WTC11 (cell line): ENCODE results near the gene SLC43A3. TPM values are rescaled to one million over a fixed set of nuclear protein-coding genes. Genes with fewer than 3 reads are reported as not detected.

ENCODE experiments used
- ATAC-seq: fragments of 200-7000 bp; cut with Tn5 transposase; 2 replicates; pipeline ENCODE4 v1.10.0; 2021; ENCODE audit warnings: mild to moderate bottlenecking, moderate library complexity
- CTCF ChIA-PET: fragments of 300-600 bp; sonication (Branson Sonifier 250); formaldehyde crosslinking; loops from one replicate; lab custom pipeline; 2021; ENCODE audit warnings: antibody characterized with exemption; lab: Charles Lee
- POLR2A ChIA-PET: fragments of 350-600 bp; sonication (Branson Sonifier 250); formaldehyde crosslinking; loops from one replicate; lab custom pipeline; 2021; ENCODE audit warnings: antibody characterized with exemption; lab: Charles Lee
- DNase-seq: peaks from one replicate; pipeline ENCODE4 v3.0.0; 2021; ENCODE audit warnings: low spot score
- H3K27ac Mint-ChIP-seq: 2 replicates; pipeline ENCODE4 v1.8.0; 2021; ENCODE audit warnings: mixed read lengths
- H3K27me3 Mint-ChIP-seq: 2 replicates; pipeline ENCODE4 v1.8.0; 2021; ENCODE audit warnings: low read depth, mild to moderate bottlenecking, moderate library complexity, mixed read lengths
- H3K36me3 Mint-ChIP-seq: 2 replicates; pipeline ENCODE4 v1.8.0; 2021; ENCODE audit warnings: mixed read lengths
- H3K4me1 Mint-ChIP-seq: 2 replicates; pipeline ENCODE4 v1.8.0; 2022; ENCODE audit warnings: mixed read lengths
- H3K4me3 Mint-ChIP-seq: 2 replicates; pipeline ENCODE4 v1.8.0; 2021; ENCODE audit warnings: mild to moderate bottlenecking, moderate library complexity, mixed read lengths
- H3K9me3 Mint-ChIP-seq: 2 replicates; pipeline ENCODE4 v1.8.0; 2021; ENCODE audit warnings: mixed read lengths
- GABPB1 ChIP-seq: sonication (generic); formaldehyde crosslinking; IDR thresholded peaks from 2 replicates; pipeline ENCODE4 v1.8.1; 2023; ENCODE audit warnings: mild to moderate bottlenecking, missing genetic modification reagents
- HMGA2 ChIP-seq: fragments of 250-450 bp; sonication (Bioruptor Pico); IDR thresholded peaks from 2 replicates; pipeline ENCODE4 v1.4.0; 2021; ENCODE audit warnings: mild to moderate bottlenecking, moderate library complexity
- NR1H2 ChIP-seq: sonication (generic); formaldehyde crosslinking; IDR thresholded peaks from 2 replicates; pipeline ENCODE4 v1.9.0; 2021; ENCODE audit warnings: mild to moderate bottlenecking, moderate library complexity, missing genetic modification reagents
- STAT6 ChIP-seq: sonication (generic); formaldehyde crosslinking; conservative IDR thresholded peaks from 2 replicates; pipeline ENCODE4 v1.8.1; 2023; ENCODE audit warnings: mild to moderate bottlenecking, low read depth, missing genetic modification reagents, moderate library complexity
- ZMAT4 ChIP-seq: fragments of 250-450 bp; sonication (Bioruptor Pico); IDR thresholded peaks from 2 replicates; pipeline ENCODE4 v1.9.0; 2021; ENCODE audit warnings: mild to moderate bottlenecking
- ZNF121 ChIP-seq: sonication (generic); formaldehyde crosslinking; IDR thresholded peaks from 2 replicates; pipeline ENCODE4 v1.8.0; 2023; ENCODE audit warnings: missing genetic modification reagents
- ZNF416 ChIP-seq: fragments of 250-450 bp; sonication (Bioruptor Pico); IDR thresholded peaks from 2 replicates; pipeline ENCODE4 v1.9.0; 2021; ENCODE audit warnings: mild to moderate bottlenecking, inconsistent platforms
- ZNF423 ChIP-seq: fragments of 250-450 bp; sonication (Bioruptor Pico); IDR thresholded peaks from 2 replicates; pipeline ENCODE4 v2.1.2; 2022; ENCODE audit warnings: mild to moderate bottlenecking, moderate library complexity
- ZNF671 ChIP-seq: fragments of 250-450 bp; sonication (Bioruptor Pico); IDR thresholded peaks from 2 replicates; pipeline ENCODE4 v1.8.0; 2021; ENCODE audit warnings: mild to moderate bottlenecking
- total RNA-seq: library from RNA; stranded (reverse); gene quantifications from 3 replicates; pipeline ENCODE4 v1.2.3, GENCODE V29; 2021
- TF ChIP-seq, protein P1 (sequence below): sonication (generic); formaldehyde crosslinking; IDR thresholded peaks from 2 replicates; pipeline ENCODE4 v1.8.1; 2023; ENCODE audit warnings: mild to moderate bottlenecking, missing genetic modification reagents
- TF ChIP-seq, protein P2 (sequence below): sonication (generic); formaldehyde crosslinking; IDR thresholded peaks from 2 replicates; pipeline ENCODE4 v1.8.1; 2023; ENCODE audit warnings: mild to moderate bottlenecking, missing genetic modification reagents, moderate library complexity
- TF ChIP-seq, protein P3 (sequence below): fragments of 250-450 bp; sonication (Bioruptor Pico); IDR thresholded peaks from 2 replicates; pipeline ENCODE4 v1.9.0; 2021; ENCODE audit warnings: mild to moderate bottlenecking
- TF ChIP-seq, protein P4 (sequence below): sonication (generic); formaldehyde crosslinking; IDR thresholded peaks from 2 replicates; pipeline ENCODE4 v1.8.0; 2022; ENCODE audit warnings: mild to moderate bottlenecking, missing genetic modification reagents
- TF ChIP-seq, protein P5 (sequence below): fragments of 250-450 bp; sonication (Bioruptor Pico); IDR thresholded peaks from 2 replicates; pipeline ENCODE4 v2.1.2; 2022; ENCODE audit warnings: mild to moderate bottlenecking, moderate library complexity

SLC43A3 gene
- total RNA-seq, 1 experiment from 2014 or later: 22.6 TPM

DNA sequence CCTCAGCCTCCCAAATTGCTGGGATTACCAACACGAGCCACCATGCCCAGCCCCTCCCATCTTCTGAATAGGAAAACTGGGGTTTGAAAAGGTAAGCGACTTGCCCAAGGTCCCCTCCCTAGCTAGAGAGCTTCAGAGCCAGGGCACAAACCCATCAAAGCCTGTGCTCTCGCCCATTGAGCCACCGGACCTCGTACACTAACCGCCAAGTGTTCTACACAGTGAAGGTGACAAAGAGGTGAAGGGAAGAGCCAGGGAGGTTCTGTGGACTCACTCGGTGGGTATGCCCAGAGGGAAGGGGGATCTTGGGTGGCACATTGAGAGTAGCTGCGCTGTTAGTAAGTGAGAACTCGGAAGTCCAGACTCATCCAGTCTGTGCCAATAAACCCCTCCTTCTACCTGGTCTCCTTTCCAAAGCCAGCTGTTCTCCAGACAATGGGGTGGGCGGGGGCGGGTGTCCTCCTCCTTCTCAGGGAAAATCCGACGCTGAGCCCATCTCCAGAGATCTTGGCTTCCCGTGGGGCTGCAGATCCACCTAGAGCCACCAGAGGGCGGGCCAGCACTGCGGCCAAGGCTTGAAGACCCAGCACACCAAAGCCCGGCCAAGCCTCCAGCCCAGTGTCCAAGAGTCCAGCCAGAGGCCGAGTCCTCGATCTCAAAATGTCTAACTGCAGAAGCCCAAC lies 30.2 kb upstream of the SLC43A3 start (continued):
- TF ChIP-seq STAT6 (CRISPR knock-in tag) (no peak), ZNF671 (no peak)
- TF ChIP-seq, all 79 proteins: peak for 3

- DNase-seq (no peak), ATAC-seq (no peak)
- Mint-ChIP-seq H3K4me1 (peaks cover 9% of the 10 kb centered on the region), H3K9me3 (no peaks in the 10 kb centered on the region), H3K27ac (no peak overlapping the region), H3K4me3 (no peak overlapping the region), H3K36me3 (no peaks in the 10 kb centered on the region), H3K27me3 (peaks cover 51% of the 10 kb centered on the region)
- TF ChIP-seq, protein P1, sequence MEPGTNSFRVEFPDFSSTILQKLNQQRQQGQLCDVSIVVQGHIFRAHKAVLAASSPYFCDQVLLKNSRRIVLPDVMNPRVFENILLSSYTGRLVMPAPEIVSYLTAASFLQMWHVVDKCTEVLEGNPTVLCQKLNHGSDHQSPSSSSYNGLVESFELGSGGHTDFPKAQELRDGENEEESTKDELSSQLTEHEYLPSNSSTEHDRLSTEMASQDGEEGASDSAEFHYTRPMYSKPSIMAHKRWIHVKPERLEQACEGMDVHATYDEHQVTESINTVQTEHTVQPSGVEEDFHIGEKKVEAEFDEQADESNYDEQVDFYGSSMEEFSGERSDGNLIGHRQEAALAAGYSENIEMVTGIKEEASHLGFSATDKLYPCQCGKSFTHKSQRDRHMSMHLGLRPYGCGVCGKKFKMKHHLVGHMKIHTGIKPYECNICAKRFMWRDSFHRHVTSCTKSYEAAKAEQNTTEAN: no peak
- TF ChIP-seq, protein P2, sequence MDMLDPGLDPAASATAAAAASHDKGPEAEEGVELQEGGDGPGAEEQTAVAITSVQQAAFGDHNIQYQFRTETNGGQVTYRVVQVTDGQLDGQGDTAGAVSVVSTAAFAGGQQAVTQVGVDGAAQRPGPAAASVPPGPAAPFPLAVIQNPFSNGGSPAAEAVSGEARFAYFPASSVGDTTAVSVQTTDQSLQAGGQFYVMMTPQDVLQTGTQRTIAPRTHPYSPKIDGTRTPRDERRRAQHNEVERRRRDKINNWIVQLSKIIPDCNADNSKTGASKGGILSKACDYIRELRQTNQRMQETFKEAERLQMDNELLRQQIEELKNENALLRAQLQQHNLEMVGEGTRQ (CRISPR knock-in tag): no peak
- no peak for TF ChIP-seq GABPB1 (CRISPR knock-in tag)
- TF ChIP-seq, protein P3, sequence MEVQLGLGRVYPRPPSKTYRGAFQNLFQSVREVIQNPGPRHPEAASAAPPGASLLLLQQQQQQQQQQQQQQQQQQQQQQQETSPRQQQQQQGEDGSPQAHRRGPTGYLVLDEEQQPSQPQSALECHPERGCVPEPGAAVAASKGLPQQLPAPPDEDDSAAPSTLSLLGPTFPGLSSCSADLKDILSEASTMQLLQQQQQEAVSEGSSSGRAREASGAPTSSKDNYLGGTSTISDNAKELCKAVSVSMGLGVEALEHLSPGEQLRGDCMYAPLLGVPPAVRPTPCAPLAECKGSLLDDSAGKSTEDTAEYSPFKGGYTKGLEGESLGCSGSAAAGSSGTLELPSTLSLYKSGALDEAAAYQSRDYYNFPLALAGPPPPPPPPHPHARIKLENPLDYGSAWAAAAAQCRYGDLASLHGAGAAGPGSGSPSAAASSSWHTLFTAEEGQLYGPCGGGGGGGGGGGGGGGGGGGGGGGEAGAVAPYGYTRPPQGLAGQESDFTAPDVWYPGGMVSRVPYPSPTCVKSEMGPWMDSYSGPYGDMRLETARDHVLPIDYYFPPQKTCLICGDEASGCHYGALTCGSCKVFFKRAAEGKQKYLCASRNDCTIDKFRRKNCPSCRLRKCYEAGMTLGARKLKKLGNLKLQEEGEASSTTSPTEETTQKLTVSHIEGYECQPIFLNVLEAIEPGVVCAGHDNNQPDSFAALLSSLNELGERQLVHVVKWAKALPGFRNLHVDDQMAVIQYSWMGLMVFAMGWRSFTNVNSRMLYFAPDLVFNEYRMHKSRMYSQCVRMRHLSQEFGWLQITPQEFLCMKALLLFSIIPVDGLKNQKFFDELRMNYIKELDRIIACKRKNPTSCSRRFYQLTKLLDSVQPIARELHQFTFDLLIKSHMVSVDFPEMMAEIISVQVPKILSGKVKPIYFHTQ (CRISPR knock-in tag): no peak
- TF ChIP-seq ZNF416 (CRISPR knock-in tag): no peak
- TF ChIP-seq ZNF121 (CRISPR knock-in tag): no peak
- TF ChIP-seq HMGA2 (CRISPR knock-in tag): no peak
- TF ChIP-seq, protein P4, sequence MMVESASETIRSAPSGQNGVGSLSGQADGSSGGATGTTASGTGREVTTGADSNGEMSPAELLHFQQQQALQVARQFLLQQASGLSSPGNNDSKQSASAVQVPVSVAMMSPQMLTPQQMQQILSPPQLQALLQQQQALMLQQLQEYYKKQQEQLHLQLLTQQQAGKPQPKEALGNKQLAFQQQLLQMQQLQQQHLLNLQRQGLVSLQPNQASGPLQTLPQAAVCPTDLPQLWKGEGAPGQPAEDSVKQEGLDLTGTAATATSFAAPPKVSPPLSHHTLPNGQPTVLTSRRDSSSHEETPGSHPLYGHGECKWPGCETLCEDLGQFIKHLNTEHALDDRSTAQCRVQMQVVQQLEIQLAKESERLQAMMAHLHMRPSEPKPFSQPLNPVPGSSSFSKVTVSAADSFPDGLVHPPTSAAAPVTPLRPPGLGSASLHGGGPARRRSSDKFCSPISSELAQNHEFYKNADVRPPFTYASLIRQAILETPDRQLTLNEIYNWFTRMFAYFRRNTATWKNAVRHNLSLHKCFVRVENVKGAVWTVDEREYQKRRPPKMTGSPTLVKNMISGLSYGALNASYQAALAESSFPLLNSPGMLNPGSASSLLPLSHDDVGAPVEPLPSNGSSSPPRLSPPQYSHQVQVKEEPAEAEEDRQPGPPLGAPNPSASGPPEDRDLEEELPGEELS (CRISPR knock-in tag): no peak
- TF ChIP-seq, protein P5, sequence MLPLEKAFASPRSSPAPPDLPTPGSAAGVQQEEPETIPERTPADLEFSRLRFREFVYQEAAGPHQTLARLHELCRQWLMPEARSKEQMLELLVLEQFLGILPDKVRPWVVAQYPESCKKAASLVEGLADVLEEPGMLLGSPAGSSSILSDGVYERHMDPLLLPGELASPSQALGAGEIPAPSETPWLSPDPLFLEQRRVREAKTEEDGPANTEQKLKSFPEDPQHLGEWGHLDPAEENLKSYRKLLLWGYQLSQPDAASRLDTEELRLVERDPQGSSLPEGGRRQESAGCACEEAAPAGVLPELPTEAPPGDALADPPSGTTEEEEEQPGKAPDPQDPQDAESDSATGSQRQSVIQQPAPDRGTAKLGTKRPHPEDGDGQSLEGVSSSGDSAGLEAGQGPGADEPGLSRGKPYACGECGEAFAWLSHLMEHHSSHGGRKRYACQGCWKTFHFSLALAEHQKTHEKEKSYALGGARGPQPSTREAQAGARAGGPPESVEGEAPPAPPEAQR: no peak
- TF ChIP-seq ZMAT4 (CRISPR knock-in tag): no peak
- no peak for TF ChIP-seq ZNF423
- TF ChIP-seq NR1H2 (CRISPR knock-in tag): no peak
- ChIA-PET CTCF (interaction anchor here (0.9 to 1.6 kb wide), 5 partner anchors 11 to 114 kb away, joined by 3 to 4 read pairs (median 3); partner anchors contain the start of gene UBE2L6), POLR2A (no interaction called here)
These were observed 26.7 kb upstream of the SLC43A3 start for GRCh38 chr11:57453543-57454177.
